ENCODE data around the gene NCAN.

The NCAN gene

DNA sequence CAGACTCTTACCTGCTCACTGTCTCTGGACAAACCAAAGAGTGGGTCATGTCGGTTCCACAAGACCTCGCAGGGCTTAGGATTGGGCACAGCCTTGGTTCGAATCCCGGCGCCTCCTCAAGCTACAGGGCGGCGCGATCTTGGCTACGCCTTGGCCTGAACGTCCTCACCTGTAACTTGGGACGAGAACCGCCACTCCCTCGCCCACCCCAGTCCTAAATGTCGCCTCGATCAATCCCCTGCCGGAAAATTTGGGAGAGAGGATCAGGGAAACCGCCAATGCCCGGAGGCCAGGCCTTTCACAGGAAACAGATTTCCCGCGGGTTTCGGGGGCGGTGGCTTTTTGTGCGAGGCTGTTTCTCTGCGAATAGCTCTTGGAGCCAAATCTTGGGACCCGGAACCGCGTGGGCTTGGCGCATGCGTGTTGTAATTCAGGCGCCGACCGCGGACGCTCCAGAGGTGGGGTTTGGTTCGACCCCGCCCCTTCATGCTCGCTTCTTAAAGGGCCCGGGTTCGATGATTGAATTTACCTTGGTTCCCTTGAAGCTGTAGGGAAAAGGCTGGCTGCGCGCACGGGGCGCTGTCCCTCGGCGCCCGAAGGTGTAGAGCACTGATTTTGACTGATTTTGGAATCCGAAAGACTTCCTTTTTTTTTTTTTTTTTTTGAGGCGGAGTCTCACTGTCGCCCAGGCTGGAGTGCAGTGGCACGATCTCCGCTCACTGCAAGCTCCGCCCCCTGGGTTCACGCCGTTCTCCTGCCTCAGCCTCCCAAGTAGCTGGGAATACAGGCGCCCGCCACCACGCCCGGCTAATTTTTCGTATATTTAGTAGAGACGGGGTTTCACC lies 8.5 kb upstream of the NCAN start, which contains the start of gene NR2C2AP:
Gene NR2C2AP (minus strand): TSS at position 403 of the 845 bp plus-strand sequence. CDS start 354 bp downstream, at position 49.
- TF ChIP-seq, protein P1, sequence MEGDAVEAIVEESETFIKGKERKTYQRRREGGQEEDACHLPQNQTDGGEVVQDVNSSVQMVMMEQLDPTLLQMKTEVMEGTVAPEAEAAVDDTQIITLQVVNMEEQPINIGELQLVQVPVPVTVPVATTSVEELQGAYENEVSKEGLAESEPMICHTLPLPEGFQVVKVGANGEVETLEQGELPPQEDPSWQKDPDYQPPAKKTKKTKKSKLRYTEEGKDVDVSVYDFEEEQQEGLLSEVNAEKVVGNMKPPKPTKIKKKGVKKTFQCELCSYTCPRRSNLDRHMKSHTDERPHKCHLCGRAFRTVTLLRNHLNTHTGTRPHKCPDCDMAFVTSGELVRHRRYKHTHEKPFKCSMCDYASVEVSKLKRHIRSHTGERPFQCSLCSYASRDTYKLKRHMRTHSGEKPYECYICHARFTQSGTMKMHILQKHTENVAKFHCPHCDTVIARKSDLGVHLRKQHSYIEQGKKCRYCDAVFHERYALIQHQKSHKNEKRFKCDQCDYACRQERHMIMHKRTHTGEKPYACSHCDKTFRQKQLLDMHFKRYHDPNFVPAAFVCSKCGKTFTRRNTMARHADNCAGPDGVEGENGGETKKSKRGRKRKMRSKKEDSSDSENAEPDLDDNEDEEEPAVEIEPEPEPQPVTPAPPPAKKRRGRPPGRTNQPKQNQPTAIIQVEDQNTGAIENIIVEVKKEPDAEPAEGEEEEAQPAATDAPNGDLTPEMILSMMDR (IDR thresholded peaks at IDR 0.05; ENCODE audit: extremely low read depth, missing control alignments): no peak
- DNase-seq (ENCODE audit: low spot score): peak; percentile 98

DNA sequence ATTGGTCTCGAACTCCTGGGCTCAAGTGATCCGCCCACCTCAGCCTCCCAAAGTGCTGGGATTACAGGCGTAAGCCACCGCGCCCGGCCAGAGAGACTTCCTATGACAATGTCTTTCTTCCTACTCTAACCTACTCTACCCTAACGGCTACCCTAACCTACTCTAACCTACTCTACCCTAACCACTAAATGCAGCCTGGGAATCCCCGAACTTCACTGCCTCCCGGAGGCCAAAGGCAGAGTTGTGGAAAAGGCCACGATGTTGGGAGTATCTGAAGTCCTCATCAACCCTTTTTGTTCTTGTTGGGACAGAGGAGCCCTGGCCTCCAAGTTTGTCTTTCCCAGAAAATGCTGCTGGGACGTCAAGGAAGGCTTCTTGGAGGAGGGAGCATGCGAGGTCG lies 7.6 kb upstream of the NCAN start:
- DNase-seq (ENCODE audit: low spot score): no peak
- TF ChIP-seq, protein P1 (IDR thresholded peaks at IDR 0.05; ENCODE audit: extremely low read depth, missing control alignments): no peak

DNA sequence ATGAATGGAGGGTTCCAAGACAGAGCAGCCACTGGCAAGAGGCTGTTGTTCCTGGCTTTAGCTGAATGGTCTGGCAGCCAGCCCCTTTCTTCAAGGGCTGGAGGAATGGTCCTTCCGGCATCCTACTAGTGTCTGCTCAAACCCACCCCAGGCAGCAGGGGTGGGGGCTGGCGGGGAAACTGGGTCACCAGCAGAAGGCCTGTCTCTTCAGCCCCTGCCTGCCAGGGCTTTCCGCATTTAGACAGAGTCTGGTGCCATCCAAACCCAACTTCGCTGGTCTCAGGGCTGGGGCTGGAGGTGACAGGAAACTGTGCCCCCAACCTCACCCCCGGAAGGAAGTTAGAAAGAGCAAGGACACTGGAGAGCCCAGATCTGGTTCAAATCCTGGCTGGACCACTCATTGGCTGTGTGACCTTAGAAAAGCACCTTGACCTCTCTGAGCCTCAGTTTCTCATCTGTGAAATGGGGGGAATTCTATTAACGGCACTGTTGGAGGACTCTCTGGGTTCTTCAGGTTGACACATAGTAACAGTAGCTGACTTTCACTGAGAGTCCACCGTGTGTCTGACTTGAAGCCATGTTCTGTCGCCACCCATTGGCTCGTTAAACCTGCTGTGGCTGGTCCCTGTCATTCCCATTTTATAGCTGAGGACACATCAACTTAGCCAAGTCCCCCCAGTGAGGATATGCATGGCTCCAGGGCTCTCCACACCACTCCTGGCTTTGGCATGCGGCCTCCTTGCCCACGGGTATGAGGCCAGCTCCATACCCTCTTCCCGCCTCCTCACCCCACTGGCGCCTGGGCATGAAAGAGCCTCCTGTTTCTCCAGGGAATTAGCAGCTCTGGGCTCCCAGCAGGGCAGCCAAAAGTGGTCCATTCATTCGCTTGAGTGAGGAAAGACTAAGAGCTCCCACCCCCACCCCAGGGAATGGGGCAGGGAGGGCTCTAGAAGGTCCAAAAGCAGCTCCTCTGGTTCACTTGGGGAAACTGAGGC lies 6.0 kb upstream of the NCAN start:
- TF ChIP-seq, protein P1 (IDR thresholded peaks at IDR 0.05; ENCODE audit: extremely low read depth, missing control alignments): no peak
- DNase-seq (ENCODE audit: low spot score): no peak

DNA sequence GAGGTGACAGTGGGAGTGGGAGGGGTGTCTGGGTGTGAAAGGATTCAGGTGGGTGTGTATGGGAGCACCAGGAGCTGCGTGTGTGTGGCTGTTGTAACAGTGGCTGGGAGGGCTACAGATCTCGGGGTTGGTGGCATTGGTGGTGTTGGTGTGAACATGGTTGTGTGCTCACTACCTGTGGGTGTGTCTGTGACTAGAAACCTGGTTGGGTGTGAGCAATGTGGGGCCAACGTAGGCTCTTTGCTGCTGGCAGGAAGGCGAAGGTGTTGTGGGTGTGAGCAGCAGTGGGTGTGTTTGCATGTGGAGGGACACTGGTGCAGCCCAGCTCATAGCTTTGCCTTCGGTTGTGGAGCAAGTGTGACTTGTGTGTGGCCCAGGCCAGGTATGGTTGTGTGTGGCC lies 4.8 kb upstream of the NCAN start:
- no peak for DNase-seq (ENCODE audit: low spot score)
- TF ChIP-seq, protein P1 (IDR thresholded peaks at IDR 0.05; ENCODE audit: extremely low read depth, missing control alignments): no peak

DNA sequence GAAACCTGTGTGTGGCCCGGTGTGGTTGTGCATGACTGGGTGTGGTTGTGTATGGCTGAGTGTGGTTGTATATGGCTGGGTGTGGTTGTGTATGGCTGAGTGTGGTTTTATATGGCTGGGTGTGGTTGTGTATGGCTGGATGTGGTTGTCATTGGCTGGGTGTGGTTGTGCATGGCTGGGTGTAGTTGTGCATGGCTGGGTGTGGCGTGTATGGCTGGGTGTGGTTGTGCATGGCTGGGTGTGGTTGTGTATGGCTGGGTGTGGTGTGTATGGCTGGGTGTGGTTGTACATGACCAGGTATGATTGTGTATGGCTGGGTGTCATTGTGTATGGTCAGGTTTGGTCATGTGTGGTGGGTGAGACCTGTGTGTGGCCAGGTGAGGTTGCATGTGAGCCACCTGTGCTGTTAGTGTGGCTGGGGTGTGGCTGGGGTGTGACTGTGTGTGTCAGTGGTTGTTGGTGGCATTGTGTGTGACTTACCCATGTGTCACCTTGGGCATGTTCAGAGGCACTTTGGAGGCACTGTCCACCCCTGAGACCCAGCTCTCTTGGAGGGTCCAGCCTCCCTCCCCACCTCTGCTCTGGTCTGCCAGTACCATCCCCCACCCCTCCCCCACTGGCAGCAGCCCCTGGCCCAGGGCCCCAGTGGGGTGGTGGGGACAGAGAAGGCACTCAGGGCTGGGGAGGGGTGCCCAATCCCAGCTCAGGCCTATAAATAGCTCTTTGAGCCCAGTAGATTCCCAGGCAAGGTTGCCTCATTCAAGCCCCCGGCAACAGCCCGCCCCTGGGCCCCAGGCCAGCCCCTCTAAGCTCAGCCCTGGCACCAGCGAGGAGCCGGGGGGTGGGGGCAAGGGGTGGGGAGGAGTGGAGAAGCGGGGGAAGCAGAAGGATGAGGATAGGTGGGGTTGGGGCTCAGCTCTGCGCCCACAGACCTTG lies 3.9 kb upstream of the NCAN start:
- TF ChIP-seq, protein P1 (IDR thresholded peaks at IDR 0.05; ENCODE audit: extremely low read depth, missing control alignments): no peak
- no peak for DNase-seq (ENCODE audit: low spot score)

DNA sequence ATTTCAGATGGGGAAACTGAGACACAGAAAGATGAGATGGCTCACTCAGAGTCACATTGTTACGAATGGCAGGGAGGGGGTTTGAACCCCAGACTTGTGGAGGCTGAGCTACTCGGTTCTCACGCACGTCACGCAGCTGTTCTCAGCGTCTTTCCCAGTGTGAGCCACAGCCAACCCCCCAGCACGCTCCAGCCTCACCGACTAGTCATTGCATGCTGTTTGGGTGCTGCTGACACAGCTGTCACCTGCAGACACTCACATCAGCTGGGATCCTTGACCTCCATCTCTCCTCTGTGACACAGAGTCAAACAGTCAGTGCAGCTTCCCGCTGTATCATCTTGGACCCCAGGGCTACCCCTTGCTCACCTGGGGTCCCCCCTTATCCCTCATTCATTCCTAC lies 2.4 kb upstream of the NCAN start:
- TF ChIP-seq, protein P1 (IDR thresholded peaks at IDR 0.05; ENCODE audit: extremely low read depth, missing control alignments): no peak
- DNase-seq (ENCODE audit: low spot score): peak; percentile 13
